ENCODE data around the gene NECTIN1.

DNA sequence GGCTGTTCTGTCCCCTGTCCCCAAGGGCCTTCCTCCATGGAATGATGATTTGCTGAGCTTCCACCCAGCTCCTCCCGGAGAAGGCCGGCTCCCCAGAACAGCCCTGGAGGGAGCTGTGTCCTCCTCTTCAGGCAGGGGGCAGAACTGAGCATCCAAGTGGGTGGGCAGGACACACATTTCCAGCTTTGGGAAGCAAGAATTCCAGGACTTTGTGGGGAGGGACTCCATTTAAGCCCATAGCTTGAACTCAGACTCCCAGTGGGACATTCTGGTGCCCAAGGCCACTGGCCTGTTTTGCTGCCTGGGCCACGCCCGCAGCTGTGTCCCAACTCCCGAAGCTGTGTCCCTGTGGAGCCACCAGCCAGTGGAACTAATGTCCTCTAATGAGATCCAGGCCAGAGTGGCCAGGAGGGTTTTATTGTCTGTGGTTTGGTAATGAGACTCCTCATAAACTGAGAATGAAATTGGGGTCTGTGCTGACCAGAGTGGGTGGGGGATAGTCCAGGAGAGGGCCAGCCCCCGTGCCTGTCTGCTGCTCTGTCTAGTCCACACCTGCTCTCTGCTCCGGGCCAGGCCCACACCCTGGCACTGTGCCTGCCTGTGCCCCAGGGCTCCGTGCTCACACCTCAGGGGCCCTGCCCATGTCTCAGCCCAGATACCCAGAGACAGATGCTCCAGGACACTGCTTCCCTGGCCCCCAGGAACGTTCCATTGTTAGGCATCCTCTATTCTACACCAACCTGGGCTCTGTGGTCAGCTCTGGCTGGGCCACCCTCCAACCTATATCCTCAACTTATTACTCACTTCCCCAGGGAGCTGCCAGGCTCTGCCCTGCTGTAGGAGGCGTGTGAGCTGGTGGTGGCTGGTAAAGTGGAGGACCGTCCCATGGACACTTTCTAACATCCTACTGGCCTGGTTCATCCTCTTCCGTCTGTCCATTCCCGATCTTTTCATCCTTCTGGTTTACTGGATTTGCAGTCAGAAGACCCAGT is 7.6 kb downstream of the NECTIN1 start:
- TF ChIP-seq, protein P1, sequence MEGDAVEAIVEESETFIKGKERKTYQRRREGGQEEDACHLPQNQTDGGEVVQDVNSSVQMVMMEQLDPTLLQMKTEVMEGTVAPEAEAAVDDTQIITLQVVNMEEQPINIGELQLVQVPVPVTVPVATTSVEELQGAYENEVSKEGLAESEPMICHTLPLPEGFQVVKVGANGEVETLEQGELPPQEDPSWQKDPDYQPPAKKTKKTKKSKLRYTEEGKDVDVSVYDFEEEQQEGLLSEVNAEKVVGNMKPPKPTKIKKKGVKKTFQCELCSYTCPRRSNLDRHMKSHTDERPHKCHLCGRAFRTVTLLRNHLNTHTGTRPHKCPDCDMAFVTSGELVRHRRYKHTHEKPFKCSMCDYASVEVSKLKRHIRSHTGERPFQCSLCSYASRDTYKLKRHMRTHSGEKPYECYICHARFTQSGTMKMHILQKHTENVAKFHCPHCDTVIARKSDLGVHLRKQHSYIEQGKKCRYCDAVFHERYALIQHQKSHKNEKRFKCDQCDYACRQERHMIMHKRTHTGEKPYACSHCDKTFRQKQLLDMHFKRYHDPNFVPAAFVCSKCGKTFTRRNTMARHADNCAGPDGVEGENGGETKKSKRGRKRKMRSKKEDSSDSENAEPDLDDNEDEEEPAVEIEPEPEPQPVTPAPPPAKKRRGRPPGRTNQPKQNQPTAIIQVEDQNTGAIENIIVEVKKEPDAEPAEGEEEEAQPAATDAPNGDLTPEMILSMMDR (IDR thresholded peaks at IDR 0.05), result peak in 1 of 3 experiments; percentile 6
- no peak for TF ChIP-seq POLR2A (IDR thresholded peaks at IDR 0.05)
